ENCODE data around the gene SPATA13.
A peak's percentile ranks its signal among the peaks of the same experiment; 100 is the strongest.
"Not testable (repeated sequence)": the region's sequence is repeated elsewhere in the genome, so short reads cannot be mapped to it uniquely, and the experiment has no call there.

SPATA13 gene

GRCh38 chr13:24196593-24197197, 36.2 kb downstream of the SPATA13 start:
- DNase-seq (ENCODE audit: low read depth) = no peak

- DNase-seq (ENCODE audit: low read depth) = no peak
These were observed 38.5 kb downstream of the SPATA13 start for GRCh38 chr13:24199016-24199415.

- no peak for DNase-seq (ENCODE audit: low read depth)
These were observed 41.7 kb downstream of the SPATA13 start for GRCh38 chr13:24202215-24202614.

GRCh38 chr13:24203273-24203672, 42.8 kb downstream of the SPATA13 start:
- DNase-seq (ENCODE audit: low read depth) = no peak

GRCh38 chr13:24203811-24204210, 43.3 kb downstream of the SPATA13 start:
- no peak for DNase-seq (ENCODE audit: low read depth)

- not testable (repeated sequence) for DNase-seq (ENCODE audit: low read depth)
These were observed 44.6 kb downstream of the SPATA13 start for GRCh38 chr13:24205076-24205475.

GRCh38 chr13:24207841-24208667, 47.5 kb downstream of the SPATA13 start:
- no peak for DNase-seq (ENCODE audit: low read depth)

- no peak for DNase-seq (ENCODE audit: low read depth)
These were observed 48.6 kb downstream of the SPATA13 start for GRCh38 chr13:24209138-24209537.

- DNase-seq (ENCODE audit: low read depth) = no peak
These were observed 51.7 kb downstream of the SPATA13 start for GRCh38 chr13:24212254-24212653.

- DNase-seq (ENCODE audit: low read depth) = no peak
These were observed 52.2 kb downstream of the SPATA13 start for GRCh38 chr13:24212674-24213073.

- no peak for DNase-seq (ENCODE audit: low read depth)
These were observed 53.4 kb downstream of the SPATA13 start for GRCh38 chr13:24213932-24214331.

GRCh38 chr13:24214528-24214927, 54.0 kb downstream of the SPATA13 start:
- no peak for DNase-seq (ENCODE audit: low read depth)

GRCh38 chr13:24215126-24215525, 54.6 kb downstream of the SPATA13 start:
- no peak for DNase-seq (ENCODE audit: low read depth)

- no peak for DNase-seq (ENCODE audit: low read depth)
These were observed 55.2 kb downstream of the SPATA13 start for GRCh38 chr13:24215732-24216131.

- no peak for DNase-seq (ENCODE audit: low read depth)
These were observed 55.7 kb downstream of the SPATA13 start for GRCh38 chr13:24216176-24216575.

- not testable (repeated sequence) for DNase-seq (ENCODE audit: low read depth)
These were observed 56.3 kb downstream of the SPATA13 start for GRCh38 chr13:24216779-24217178.

GRCh38 chr13:24217601-24218281, 57.2 kb downstream of the SPATA13 start:
- no peak for DNase-seq (ENCODE audit: low read depth)

GRCh38 chr13:24218338-24218737, 57.8 kb downstream of the SPATA13 start:
- DNase-seq (ENCODE audit: low read depth) = no peak

- no peak for DNase-seq (ENCODE audit: low read depth)
These were observed 58.5 kb downstream of the SPATA13 start for GRCh38 chr13:24218977-24219376.

- DNase-seq (ENCODE audit: low read depth) = peak; percentile 43
These were observed 59.7 kb downstream of the SPATA13 start for GRCh38 chr13:24220086-24220703.

GRCh38 chr13:24221007-24221406, 60.5 kb downstream of the SPATA13 start:
- DNase-seq (ENCODE audit: low read depth) = no peak

GRCh38 chr13:24222756-24223155, 62.2 kb downstream of the SPATA13 start:
- DNase-seq (ENCODE audit: low read depth) = no peak

Measured in CMK (cell line).